SU-DHL-6 (cell line): Measurements from ENCODE around the gene RSF1.

ENCODE experiments used
- H2AFZ ChIP-seq: fragments of 200-600 bp; sonication (generic); 2 replicates; pipeline ENCODE4 v1.6.1; 2014; ENCODE audit warnings: low read depth, mild to moderate bottlenecking, moderate library complexity, mixed read lengths, antibody characterized with exemption, low read length; ENCODE audit not compliant: severe bottlenecking
- H3F3A ChIP-seq: fragments of 200-600 bp; shearing (Covaris generic); 2 replicates; pipeline ENCODE4 v1.6.0; 2016; ENCODE audit warnings: antibody characterized with exemption, mild to moderate bottlenecking; ENCODE audit not compliant: insufficient read depth
- H3K27ac ChIP-seq: fragments of 200-600 bp; sonication (generic); 2 replicates; pipeline ENCODE4 v1.5.1; 2016; ENCODE audit warnings: low read depth, mild to moderate bottlenecking, low read length, moderate library complexity, mixed read lengths
- H3K27me3 ChIP-seq: fragments of 200-600 bp; sonication (generic), shearing (Covaris generic); 2 replicates; pipeline ENCODE4 v1.6.0; 2014; ENCODE audit warnings: mild to moderate bottlenecking, low read length
- H3K36me3 ChIP-seq: fragments of 200-600 bp; sonication (generic); 2 replicates; pipeline ENCODE4 v1.6.1; 2014; ENCODE audit warnings: mild to moderate bottlenecking, low read length, mixed read lengths
- H3K4me2 ChIP-seq: fragments of 300-600, 200-600 bp; shearing (Covaris generic), sonication (generic); 2 replicates; pipeline ENCODE4 v1.6.0; 2014; ENCODE audit warnings: low read length, low read depth, mild to moderate bottlenecking; ENCODE audit not compliant: poor library complexity, severe bottlenecking
- H3K4me3 ChIP-seq: fragments of 200-600 bp; sonication (generic); 2 replicates; pipeline ENCODE4 v1.5.1; 2014; ENCODE audit warnings: antibody characterized with exemption, low read length, mild to moderate bottlenecking, mixed read lengths; ENCODE audit not compliant: insufficient read depth, poor library complexity, severe bottlenecking
- H3K79me2 ChIP-seq: fragments of 200-600 bp; sonication (generic); 2 replicates; pipeline ENCODE4 v1.6.1; 2014; ENCODE audit warnings: mild to moderate bottlenecking, low read length, moderate library complexity; ENCODE audit not compliant: insufficient read depth
- H3K9ac ChIP-seq: fragments of 200-600 bp; sonication (generic); 2 replicates; pipeline ENCODE4 v1.7.0; 2014; ENCODE audit warnings: mild to moderate bottlenecking, low read length
- H3K9me2 ChIP-seq: fragments of 200-600 bp; sonication (generic); replicated peaks from 2 replicates; pipeline ENCODE4 v1.6.1; 2014; ENCODE audit warnings: low read length; ENCODE audit not compliant: insufficient read depth
- H3K9me3 ChIP-seq: fragments of 200-600 bp; sonication (generic); 2 replicates; pipeline ENCODE4 v1.6.1; 2014; ENCODE audit warnings: low read length, mixed read lengths; ENCODE audit not compliant: insufficient read depth
- H4K20me1 ChIP-seq: fragments of 200-600 bp; sonication (generic); 2 replicates; pipeline ENCODE4 v1.6.1; 2014; ENCODE audit warnings: low read depth, mild to moderate bottlenecking, antibody characterized with exemption, low read length, moderate library complexity, mixed read lengths
- EZH2phosphoT487 ChIP-seq: fragments of 200-600 bp; sonication (generic), shearing (Covaris generic); conservative IDR thresholded peaks from 2 replicates; pipeline ENCODE4 v1.6.1; 2018; ENCODE audit warnings: mild to moderate bottlenecking, antibody characterized with exemption, low read length, moderate library complexity, mixed read lengths
- TF ChIP-seq, protein P1 (sequence below): fragments of 200-600 bp; sonication (generic); IDR thresholded peaks from one replicate; pipeline ENCODE4 v1.5.1; 2017; ENCODE audit warnings: antibody characterized with exemption, mild to moderate bottlenecking, low read length, moderate library complexity; ENCODE audit not compliant: insufficient read depth, poor library complexity, severe bottlenecking

The RSF1 gene

DNA sequence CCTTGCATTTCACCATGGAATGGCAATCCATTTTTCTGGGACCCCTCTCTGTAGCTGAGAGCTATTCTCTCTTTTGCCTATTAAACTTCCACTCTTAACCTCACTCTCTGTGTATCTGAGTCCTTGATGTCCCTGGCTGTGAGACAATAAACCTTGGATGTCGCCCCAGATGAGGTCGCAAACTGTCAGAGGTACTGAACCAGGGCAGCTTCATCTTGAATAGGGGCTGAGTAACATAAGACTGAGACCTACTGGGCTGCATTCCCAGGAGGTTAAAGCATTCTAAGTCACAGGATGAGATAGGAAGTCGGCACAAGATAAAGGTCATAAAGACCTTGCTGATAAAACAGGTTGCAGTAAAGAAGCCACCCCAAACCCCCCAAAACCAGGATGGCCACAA lies 68.0 kb downstream of the RSF1 start:
- H3K27me3 ChIP-seq: no peaks in the 10 kb centered on the region
- H3K36me3 ChIP-seq: no peaks in the 10 kb centered on the region; the same call in 1 of the 2 replicates
- TF ChIP-seq, protein P1, sequence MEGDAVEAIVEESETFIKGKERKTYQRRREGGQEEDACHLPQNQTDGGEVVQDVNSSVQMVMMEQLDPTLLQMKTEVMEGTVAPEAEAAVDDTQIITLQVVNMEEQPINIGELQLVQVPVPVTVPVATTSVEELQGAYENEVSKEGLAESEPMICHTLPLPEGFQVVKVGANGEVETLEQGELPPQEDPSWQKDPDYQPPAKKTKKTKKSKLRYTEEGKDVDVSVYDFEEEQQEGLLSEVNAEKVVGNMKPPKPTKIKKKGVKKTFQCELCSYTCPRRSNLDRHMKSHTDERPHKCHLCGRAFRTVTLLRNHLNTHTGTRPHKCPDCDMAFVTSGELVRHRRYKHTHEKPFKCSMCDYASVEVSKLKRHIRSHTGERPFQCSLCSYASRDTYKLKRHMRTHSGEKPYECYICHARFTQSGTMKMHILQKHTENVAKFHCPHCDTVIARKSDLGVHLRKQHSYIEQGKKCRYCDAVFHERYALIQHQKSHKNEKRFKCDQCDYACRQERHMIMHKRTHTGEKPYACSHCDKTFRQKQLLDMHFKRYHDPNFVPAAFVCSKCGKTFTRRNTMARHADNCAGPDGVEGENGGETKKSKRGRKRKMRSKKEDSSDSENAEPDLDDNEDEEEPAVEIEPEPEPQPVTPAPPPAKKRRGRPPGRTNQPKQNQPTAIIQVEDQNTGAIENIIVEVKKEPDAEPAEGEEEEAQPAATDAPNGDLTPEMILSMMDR: no peak
- TF ChIP-seq EZH2phosphoT487: no peak
- no peaks in the 10 kb centered on the region for H3F3A ChIP-seq
- H2AFZ ChIP-seq: no peak overlapping the region
- no peak overlapping the region for H3K4me3 ChIP-seq
- no peak overlapping the region for H3K9ac ChIP-seq
- H3K27ac ChIP-seq: no peak overlapping the region
- H3K9me3 ChIP-seq: no peaks in the 10 kb centered on the region
- H3K79me2 ChIP-seq: peaks cover 38% of the 10 kb centered on the region
- 0 out of 2 replicates have a peak, but pooled peaks cover 4% of the 10 kb centered on the region for H4K20me1 ChIP-seq
- H3K4me2 ChIP-seq: no peak overlapping the region
- H3K9me2 ChIP-seq: no peaks in the 10 kb centered on the region

DNA sequence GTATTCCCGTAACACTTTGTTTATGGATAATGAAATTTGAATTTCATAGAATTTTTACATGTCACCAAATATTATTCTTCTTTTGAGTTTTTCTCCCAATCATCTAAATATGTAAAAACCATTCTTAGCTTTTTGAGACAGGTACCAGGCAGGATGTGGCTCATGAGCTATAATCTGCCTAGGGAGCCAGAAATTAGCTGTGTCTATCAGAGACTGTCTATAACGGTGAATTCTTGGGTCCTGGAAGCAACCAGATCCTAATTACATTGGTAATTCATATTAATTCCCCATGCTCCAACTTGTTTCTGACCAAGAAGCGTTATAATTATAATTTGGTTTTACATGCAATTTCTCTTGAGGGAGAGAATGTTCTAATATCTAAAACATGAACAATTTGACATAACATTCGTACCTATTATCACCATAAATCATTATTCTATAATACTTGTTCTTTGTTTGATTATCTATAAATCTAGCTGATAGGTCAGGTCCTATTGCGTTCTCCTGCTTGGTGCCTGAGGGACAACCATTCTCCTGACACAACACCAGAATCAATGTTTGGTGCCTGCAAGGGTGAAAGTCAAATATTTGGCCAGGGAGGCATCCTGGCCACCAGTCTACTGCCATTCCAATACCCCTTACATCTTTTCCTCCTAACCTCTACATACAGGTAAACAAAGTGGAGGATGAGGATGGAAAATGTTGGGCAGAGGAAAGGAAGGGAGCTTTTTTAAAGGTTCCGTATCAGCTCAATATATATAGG lies 69.9 kb downstream of the RSF1 start:
- Histone ChIP-seq H2AFZ (no peak overlapping the region), H3K27me3 (no peaks in the 10 kb centered on the region), H3K4me3 (no peak overlapping the region), H3K9me2 (no peaks in the 10 kb centered on the region), H4K20me1 (0 out of 2 replicates have a peak, but pooled peaks cover 4% of the 10 kb centered on the region), H3K79me2 (peaks cover 43% of the 10 kb centered on the region), H3K4me2 (no peak overlapping the region), H3K27ac (no peak overlapping the region), H3F3A (no peaks in the 10 kb centered on the region), H3K9me3 (no peaks in the 10 kb centered on the region), H3K9ac (no peak overlapping the region), H3K36me3 (no peaks in the 10 kb centered on the region; the same call in 1 of the 2 replicates)
- no peak for TF ChIP-seq EZH2phosphoT487
- TF ChIP-seq, protein P1: no peak

DNA sequence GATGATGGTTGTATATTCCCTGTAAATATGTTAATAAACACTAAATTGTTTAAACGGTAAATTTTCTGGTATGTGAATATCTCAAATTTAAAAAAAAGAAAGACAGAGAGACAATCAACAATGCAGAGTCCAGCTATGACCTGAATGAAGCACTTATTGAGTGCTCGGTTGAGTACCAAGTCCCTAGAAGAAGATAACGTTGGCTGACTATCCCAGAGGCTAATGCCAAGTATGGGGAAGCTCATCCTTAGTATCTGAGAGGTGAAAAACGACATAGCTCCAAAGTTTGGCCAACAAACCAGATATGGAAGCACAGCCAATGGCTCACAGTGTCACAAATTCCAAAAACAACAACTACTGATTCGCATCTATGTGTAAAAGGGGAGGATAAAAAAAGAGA lies 71.3 kb downstream of the RSF1 start:
- Histone ChIP-seq H3K9me3 (no peaks in the 10 kb centered on the region), H3K9me2 (no peaks in the 10 kb centered on the region), H3K79me2 (peaks cover 43% of the 10 kb centered on the region), H3K9ac (no peak overlapping the region), H3K4me2 (no peak overlapping the region), H3K36me3 (peaks cover 3% of the 10 kb centered on the region; the same call in 1 of the 2 replicates), H3F3A (no peaks in the 10 kb centered on the region), H3K27ac (no peak overlapping the region), H3K27me3 (no peaks in the 10 kb centered on the region), H3K4me3 (no peak overlapping the region), H4K20me1 (0 out of 2 replicates have a peak, but pooled peaks cover 4% of the 10 kb centered on the region), H2AFZ (no peak overlapping the region)
- TF ChIP-seq, protein P1: no peak
- no peak for TF ChIP-seq EZH2phosphoT487
